HG02938 (cell line): Measurements from ENCODE around the gene TMED10.
A peak's percentile ranks its signal among the peaks of the same experiment; 100 is the strongest.
"Not testable (repeated sequence)": the region's sequence is repeated elsewhere in the genome, so short reads cannot be mapped to it uniquely, and the experiment has no call there.

Experiments
- ATAC-seq: cut with Tn5 transposase; IDR thresholded peaks from one replicate; pipeline ENCODE4 v1.9.1; 2021; ENCODE audit warnings: mild to moderate bottlenecking, moderate library complexity; ENCODE audit not compliant: unreplicated experiment

TMED10 gene

DNA sequence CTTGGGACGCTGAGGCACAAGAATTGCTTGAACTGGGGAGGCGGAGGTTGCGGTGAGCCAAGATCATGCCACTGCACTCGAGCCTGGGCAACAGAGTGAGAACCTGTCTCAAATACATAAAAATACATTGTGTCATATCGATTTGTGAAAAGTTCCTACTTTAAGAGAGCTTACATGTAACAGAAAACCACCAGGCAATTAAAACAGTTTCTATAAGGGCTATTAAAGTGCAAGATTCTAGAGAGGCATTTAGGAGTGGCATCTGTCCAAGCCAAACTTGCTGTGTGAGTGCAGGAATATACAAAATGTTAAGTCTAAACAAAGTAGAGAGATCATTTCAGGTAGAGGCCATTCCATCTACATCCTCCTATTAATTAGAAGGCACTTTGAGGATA is 47.8 kb downstream of the TMED10 start:
- no peak for ATAC-seq

DNA sequence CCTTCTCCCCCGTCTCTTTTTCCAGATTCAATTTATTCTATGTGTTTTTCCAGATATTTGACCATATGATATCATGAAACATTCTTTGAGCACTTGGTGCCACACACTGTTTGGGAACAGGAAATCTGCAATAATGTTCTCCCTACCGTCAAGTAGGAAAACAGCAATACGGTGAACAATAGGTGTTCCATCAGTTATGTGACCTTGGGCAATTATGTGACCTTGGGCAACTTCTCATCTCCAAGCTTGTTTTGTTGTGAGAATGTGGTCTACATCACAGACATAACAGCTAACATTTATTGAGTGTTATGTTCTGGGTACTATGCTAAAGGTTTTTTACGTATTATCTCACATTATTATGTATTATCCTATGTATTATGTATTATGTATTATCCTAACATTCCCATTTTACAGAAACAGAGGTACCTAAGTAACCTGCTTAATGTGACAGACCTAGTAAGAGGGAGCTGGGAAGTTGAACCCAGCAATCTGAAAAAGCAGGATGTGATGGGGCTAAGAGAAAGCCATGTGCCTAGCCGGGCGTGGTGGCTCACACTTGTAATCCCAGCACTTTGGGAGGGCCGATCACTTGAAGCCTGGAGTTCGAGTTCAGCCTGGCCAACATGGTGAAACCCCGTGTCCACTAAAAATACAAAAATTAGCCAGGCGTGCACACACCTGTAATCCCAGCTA is 48.4 kb downstream of the TMED10 start:
- no peak for ATAC-seq

DNA sequence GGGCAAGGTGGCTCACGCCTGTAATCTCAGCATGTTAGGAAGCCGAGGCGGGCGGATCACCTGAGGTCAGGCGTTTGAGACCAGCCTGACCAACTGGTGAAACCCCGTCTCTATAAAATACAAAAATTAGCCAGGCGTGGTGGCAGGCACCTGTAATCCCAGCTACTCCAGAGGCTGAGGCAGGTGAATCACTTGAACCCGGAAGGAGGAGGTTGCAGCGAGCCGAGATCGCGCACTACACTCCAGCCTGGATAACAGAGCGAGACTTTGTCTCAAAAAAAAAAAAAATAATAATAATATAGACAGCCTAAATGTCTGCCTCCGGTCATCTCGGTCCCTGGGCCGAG is 49.0 kb downstream of the TMED10 start:
- not testable (repeated sequence) for ATAC-seq

DNA sequence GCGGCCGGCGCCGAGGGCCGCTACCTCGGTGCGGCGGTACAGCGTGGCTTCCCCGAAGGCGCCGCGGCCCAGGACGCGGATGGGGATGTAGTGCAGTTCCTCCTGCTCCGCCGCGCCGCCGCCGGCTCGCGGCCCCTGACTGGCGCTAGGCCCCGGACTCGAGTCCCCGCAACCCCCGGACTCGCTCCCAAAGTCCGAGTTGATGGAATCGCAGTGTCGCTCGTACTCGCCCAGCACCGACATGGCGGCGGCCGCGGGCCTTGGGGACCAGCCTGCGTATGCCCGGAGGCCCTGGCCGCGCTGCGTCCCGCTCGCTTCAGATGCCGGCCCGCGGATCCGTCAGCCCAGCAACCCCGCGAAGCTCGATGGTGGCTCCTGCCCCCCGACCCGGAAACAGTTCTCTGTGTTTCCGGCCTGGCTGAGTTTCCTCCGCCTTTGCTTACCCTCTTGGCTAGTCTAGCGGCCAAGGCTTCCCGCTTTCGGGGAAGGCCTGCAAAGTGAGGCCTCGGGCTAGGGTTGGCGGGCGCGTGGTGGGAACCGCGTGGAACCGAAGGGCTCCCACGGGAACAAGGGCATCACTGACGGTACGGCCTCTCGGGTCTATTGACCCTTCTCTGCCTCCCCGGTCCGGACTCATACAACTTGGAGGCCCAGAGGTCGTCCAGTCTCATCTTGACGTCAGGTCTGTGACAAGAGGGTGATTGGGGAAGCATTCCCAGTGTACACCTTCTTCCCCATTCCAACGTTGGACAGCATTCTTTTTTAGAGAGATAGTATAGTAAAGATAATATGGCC is 49.5 kb downstream of the TMED10 start, which contains the start of gene NEK9:
Gene NEK9, minus strand, starts transcription at position 370 of the 795 bp plus-strand sequence. Its CDS starts 127 bp downstream, at position 243.
- peak; percentile 73 for ATAC-seq

DNA sequence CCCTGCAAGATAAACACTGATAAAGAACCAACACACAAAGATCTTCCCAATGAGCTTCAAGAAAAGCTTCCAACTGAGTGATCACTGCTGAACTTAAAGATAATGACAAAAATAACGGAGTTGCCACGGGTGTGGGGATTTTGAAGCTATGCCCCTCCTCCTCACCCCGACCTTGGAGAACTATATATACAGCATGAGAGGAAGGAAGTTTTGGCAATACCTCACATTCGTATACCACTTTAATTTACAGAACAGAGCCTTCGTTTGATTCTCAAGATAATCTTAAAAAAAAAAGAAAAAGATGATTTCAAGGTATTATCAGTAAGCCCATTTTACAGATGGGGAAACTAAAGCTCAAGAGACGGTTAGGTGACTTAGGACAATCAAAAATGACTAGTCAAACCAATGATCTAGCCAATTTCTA is 50.3 kb downstream of the TMED10 start:
- ATAC-seq = no peak

DNA sequence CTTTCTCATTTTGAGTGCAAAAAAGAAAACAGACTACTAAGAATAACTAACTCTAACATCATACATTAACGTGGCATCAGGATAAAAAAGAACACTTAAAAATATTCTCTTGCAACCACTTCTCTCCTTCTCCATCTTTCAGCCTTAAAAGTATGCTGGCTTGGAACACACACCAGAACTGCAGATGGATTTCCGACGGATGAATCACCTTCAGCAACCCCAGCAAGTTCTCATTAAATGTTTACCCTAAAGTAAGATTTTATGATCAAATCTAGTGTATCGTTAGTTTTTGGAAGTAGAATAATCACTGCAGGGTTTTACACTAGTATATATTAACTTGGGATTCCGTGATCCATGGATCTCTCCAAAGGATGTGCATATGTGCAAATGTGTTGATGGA is 50.8 kb downstream of the TMED10 start:
- ATAC-seq = no peak

DNA sequence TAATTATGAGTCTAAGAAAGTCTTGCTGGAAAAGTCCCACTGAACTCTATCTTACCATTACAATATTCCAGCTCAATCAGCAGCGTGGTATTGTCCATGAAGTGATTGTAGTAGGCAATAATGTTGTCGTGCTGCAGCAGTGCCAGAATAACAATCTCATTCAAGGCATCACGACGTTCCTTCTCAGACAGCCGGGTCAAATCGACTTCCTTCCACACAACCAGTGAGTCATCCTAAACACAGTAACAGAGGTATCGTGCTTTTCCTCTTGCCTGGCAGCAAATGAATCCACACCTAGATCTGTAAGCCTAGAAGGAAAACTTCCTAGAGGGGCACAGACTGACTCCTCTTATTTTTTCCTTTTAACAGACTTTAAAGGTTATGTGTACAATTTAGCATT is 52.4 kb downstream of the TMED10 start:
- no peak for ATAC-seq

DNA sequence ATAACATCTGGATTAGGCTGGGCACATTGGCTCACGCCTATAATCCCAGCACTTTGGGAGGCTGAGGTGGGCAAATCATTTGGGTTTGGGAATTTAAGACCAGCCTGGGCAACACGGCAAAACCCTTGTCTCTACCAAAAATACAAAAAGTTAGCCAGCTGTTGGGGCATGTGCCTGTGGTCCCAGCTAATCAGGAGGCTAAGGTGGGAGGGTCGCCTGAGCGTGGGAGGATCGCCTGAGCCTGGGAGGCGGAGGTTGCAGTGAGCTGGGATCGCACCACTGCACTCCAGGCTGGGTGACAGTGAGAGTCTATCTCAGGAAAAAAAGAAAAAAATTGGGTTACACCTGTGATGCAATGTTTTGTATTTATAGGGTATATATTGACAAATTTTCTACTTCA is 54.9 kb downstream of the TMED10 start:
- ATAC-seq = no peak

DNA sequence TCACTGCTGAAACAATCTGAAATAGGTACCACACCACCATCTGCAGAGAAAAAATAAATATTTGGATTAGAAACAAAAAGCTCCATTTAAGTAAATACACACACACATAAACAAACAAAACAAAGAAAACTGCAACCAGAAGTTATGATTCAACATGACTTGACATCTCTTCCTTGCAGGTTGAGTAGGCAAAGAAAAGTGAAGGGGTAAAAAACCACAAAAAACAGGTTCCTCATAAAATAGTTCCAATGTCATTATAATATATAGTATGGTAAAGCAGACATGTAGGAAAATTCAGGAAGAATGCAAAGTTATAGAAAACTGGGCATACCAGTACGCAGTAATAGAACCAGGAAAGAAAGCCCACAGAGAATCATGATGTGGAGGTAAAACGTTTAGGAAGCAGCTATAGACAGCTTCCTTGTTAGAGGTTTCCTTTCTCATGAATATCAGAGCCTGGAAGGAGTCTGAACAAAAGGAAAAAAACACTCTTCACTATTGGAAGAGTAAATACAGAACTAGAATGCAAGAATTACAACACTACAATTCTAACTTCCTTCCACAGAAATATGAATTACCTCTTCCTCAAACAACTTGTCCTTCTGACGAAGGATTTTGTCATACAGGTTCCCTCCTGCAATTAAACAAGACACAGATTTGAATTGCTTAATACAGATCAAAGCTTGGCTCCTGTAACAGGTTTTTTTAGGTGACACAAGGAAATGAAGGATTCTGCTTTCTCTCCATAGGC is 55.7 kb downstream of the TMED10 start:
- ATAC-seq = no peak

DNA sequence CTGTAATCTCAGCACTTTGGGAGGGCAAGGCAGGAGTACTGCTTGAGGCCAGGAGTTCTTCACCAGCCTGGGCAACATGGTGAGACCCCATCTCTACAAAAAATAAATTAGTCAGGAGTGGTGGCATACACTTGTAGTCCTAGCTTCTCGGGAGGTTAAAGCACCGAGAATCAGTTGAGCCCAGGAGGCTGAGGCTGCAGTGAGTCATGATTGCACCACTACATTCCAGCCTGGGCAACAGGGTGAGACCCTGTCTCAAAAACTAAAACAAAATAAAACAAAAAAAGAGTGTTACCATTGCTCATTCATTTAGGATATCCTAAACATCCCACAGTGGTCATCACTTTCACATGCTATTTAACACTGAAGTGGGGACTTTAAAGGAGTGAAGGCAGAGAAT is 57.4 kb downstream of the TMED10 start:
- ATAC-seq = no peak

DNA sequence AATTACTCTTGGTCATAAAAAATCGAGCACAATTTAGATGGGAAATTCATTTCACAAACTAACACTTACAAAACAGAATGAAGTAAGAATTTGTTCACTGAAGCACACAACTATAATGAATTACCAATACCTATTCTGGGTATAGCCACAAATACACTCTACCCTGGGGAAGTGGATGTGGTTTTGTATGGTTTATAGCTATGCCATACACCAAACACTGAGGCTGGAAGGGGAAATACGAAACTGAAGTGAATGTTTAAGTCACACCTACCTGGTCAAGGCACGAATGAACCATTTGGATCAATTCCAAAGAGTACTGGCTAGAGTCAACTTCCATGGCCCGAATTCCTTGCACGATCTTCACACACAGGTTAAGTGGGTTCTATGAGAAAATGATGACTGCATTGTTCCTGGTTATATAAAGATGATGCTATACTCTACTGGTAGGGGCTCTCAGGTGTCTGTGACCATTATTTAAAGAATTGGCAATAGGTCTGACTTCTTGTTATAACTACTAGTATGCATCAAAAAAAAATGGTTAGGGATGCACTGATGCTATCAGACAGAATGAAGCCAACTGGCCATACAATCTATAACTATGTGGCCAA is 62.4 kb downstream of the TMED10 start:
- no peak for ATAC-seq

DNA sequence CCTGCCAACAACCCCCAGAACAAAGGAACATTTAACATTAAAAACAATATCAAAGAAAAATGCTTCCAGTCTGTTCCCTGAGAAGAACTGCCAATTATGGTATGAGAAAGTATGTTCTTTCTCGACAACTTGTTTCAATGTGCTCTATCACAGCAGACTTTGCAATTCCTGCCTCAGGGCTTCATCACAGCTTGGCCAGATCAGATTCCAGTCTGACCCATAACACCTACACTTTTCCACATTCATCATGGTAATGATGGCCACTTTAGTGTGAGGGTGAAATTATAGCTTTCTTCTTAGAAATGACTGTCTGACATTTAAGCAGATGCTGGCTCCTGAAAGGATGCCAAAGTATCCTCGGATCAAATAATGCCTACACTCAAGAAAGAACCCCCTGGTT is 66.5 kb downstream of the TMED10 start:
- no peak for ATAC-seq

DNA sequence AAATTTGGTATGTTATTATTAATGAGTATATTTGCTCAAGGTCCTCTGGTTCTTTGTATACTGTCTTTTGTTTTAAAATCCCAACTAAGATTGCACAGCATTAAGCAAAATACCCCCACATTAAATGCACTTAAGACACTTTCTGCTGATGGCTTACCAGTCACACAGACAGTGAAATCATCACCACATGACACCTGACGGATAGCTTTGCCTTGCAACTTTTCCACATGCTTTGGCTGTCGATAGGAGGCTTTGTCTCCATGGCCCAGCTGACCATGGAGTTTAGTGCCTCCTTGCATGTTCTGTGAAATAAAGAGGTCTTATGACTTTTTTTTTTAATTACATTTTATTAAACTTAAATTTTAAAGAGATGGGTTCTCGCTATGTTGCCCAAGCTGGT is 69.2 kb downstream of the TMED10 start:
- no peak for ATAC-seq

DNA sequence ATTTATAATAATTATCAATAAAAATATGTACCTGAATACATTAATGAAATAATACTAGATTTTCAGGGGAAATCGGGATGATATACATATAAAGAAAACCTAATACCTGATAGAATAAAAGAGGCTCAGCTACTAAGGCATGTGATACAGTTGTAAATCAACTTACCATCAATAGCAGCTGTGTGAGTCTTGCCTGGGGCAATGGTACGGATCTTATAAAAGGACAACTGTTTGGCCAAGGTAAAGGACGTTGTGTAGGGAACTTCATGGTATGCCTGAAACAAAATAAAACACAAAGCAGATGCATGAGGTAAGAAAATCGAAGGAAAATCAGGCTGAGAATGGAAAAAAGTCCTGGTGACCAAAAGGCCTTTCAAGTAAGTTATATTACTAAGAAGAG is 74.9 kb downstream of the TMED10 start:
- ATAC-seq = no peak

DNA sequence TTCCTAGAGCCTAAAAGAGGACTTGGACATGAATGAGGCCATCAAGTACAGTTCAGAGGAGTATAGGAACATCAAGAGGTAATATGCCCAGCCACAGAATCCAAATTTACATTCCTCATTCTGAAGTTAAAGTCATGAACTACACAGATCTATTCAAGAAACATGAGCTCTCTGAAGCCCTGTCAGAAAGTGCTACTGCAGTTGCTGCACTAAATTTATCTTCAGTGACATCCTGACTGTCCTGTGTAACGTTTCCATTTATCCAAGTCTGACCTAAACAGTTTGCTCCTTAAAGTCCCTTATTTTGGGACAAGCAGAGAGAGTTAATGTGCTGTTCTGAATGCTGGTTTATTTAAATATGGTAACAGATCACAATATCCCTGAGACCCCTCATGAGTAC is 77.7 kb downstream of the TMED10 start:
- no peak for ATAC-seq

DNA sequence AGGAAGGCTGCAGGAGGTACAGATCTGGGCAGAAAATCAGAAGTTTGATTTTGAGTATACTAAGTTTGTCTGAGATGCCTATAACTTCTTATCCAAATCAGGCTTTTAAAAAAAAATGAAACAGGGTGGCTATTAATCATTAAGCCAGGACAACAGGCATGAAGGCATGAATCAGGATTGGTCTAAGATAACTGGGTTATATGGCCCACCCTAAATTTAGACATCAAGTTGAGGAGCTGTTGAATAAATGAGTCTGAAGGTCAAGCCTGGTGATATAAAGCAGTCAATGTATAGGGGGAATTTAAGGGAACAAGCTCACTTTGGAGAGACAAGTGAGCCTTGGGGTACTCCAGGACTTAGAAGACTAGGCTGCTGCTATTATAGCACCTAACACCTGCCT is 78.2 kb downstream of the TMED10 start:
- no peak for ATAC-seq

DNA sequence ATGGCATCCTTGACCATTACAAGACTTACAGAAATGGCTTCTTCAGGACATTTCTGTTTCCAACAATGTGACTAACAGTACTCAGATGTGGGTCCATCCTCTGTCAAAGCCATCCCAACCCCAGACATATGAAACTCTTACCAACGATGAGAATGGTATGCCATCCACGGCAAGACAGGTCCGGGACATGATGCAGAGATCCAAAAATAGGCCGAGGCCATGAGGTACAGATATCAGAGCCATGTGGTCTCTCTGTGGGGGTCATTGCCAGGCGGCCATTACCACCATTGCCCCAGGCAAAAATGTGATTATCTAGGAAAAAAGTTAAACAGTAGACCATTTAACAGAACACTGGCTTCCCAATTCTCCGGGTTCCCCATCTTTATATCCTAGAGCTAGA is 79.5 kb downstream of the TMED10 start:
- ATAC-seq = no peak

DNA sequence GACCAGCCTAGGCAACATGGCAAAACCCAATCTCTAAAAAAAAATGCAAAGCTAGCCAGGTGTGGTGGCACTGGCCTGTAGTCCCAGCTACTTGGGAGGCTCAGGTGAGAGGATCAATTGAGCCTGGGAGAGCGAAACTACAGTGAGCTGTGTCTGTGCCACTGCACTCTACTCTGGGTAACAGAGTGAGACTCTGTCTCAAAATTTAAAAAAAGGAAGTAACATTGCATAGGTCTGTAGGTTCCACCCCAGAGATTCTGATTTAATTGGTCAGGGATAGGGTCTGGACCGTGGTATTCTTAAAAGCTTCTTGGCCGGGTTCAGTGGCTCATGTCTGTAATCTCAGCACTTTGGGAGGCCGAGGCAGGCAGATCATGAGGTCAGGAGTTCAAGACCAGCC is 80.7 kb downstream of the TMED10 start:
- no peak for ATAC-seq

DNA sequence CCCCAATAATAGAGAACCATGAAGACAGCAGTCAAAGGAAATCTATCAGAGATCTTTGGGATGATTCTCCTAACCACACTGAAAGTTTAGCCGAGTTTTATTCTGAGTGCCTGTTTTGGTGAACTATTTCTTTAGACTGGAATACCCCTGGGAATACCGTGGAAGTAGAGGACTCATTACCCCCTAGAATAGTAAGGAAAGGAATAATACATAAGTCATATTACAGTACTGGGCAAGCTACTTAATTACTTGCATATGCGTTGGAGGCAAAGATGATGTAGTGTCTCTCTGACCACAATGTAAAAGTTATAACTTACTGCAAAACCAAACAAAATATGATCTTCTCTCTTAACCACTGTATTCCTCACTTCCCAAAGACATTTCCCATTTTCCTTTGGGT is 81.5 kb downstream of the TMED10 start:
- ATAC-seq = no peak

DNA sequence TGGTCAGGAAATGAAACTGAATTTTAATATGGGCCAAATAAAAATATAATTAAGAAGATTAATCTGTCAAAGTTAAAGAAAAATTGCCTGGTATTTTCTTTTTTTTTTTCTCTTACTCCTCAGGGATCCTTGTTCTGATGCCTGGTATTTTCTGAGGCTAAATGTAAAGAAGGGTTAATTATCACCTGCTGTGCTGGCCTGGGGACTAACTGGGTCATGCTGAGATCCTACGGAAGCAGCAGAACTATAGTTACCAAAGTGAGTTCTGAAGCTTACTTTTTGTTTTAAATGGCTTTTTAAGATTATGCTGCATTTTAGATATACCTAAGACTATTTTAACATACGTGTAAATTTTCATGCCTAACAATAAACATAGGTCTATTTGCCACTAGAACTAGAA is 83.7 kb downstream of the TMED10 start:
- no peak for ATAC-seq

DNA sequence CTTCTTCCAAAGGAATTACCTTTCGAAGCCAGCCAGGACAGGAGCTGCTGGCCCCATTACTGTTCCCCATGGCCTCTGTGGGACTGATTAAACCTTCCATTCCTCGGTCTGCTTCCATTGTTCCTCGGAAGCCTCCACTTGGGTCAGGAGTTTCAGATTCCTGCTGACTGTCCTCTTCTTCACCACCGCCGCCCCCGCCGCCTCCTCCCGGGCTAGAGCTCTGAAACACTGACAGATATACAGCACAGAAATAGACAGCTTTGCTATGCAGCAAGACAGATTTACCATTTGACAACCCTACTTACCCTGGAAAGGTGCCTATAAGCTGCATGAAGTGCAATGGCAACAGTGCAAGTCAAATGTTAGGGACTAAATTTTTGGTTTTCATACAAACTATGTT is 85.2 kb downstream of the TMED10 start:
- no peak for ATAC-seq
